ENCODE results near the gene MED14. TPM values are rescaled to one million over a fixed set of nuclear protein-coding genes. Genes with fewer than 3 reads are reported as not detected.
A peak's percentile ranks its signal among the peaks of the same experiment; 100 is the strongest.

Gene MED14
- total RNA-seq, 1 experiment from 2014 or later = 46.8 TPM

DNA sequence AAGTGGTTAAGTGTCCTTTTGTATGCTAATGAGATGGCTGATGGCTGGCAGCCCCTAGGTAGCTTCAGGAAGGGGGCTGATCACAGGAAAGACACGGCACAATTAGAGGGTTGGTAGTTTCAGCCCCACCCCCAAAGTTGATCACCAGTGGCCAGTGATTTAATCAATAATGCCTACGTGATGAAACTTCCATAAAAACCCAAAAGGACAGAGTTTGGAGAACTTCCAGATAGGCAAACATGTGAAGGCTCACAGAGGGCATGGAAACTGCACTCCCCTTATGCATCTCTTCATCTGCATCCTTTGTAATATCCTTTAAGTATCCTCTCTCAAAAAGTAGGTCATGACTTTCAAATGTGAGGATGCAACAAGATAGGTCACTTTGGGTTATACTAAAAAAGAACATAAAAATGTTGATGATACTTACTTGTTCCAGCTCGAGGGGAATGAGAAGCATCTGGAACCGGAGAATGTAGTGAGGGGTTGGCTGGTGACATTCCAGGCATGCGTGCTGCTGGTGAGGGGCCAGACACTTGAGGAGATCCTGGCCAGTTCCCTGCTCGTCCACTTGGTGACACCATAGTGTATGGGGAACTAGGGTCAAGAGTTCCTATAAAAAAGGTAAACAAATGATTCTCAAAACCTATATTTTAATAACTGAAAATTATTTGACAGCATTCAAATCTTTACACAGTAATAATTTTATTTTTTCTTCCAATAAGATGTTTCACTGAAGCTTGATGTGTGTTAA is 71.3 kb downstream of the MED14 start:
- DNase-seq (ENCODE audit: low read depth) = no peak

- no peak for DNase-seq (ENCODE audit: low read depth)
Measured at GRCh38 chrX:40663078-40663740, 72.1 kb downstream of the MED14 start.

DNA sequence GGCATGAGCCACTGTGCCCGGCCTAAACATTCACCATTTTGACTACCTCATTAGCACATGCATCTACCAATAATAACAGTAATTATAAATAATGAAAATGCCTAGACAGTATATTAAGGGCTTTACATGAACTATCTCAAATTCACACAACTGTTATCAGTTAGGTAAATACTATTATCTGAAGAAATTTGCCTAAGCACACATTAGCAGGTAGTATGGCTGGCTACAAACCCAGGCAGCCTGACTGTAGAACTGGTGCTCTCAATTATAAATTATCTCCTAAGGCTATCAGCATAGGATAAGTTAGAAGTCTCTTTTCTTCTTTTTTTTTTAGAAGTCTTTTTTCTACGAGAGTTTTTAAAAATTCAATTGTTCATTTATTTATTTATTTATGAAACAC is 73.9 kb downstream of the MED14 start:
- DNase-seq (ENCODE audit: low read depth) = no peak

GRCh38 chrX:40660381-40660780 is 75.0 kb downstream of the MED14 start:
- no peak for DNase-seq (ENCODE audit: low read depth)

GRCh38 chrX:40653535-40653934 is 81.8 kb downstream of the MED14 start:
- no peak for DNase-seq (ENCODE audit: low read depth)

- no peak for DNase-seq (ENCODE audit: low read depth)
Measured at GRCh38 chrX:40652664-40653063, 82.7 kb downstream of the MED14 start.

DNA sequence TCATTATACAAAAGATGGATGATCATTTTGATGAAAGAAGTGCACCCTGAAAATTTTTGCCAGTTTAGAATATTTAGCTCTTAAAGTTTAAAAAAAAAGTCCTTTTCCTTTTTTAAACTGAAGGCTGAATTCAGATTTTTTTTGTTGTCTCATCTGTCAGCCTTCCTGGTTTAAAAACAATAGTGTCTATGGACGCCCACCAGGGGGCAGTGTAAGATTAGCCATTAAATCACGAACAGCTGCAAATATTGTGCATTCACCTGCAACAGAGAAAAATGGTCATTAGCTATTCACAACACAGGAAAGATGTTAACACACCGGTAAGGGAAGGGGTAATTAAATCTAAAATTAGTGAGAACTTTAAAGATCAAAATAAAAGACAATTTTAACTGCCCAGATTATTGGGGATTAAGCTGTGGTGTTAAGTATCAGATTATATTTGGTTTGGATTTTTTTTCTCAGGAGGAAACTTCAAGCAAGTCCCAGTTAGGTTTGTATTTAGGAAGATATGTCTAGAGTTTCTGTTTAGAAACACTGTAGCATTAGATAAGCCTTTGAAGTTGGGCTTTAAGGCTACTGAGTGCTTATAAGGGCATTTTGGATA is 83.6 kb downstream of the MED14 start:
- peak; percentile 66 for DNase-seq (ENCODE audit: low read depth)

- DNase-seq (ENCODE audit: low read depth) = peak; percentile 86
Measured at GRCh38 chrX:40647307-40648197, 87.8 kb downstream of the MED14 start, which contains the start of gene CXorf38. Gene CXorf38 (minus strand): TSS chrX:40647561. CDS start chrX:40647520, 41 bp downstream.

DNA sequence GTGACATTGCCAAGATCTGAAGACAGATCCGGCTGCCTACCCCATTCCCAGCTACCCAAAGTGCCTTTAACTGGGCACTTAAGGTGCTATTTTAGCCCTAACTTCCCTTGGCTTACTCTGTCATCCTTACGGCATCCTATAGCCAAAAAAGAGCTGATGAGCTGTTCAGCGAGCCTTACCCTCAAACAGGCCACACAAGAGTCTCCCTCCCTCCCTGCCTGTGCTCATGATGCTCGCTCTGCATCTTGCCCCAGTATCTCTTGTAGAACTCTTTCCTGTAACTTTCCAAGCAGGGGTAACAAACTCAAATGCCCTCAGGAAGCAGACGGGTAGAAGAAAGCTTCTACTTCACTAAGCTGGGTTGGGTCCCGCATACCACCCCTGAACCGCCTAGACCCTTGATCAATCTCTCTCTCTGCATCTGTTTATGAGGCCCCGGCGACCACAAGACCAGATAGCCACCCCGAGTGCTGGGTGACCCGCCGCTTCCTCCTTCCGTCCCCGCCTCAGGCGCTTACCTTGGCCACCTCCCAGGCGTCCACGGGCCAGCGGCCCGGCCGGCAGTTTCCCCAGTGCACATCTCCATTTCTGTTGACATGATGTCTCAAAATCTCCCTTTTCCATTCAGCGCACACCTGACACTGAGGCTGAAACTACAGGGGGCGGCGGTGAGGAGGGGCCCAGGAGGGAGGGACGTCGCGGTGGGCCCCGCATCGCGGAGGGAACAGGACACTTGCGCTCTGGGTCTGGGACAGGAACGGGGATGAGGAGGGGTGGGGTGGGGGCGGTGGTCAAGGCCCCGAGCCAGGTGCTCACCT is 88.6 kb downstream of the MED14 start:
- DNase-seq (ENCODE audit: low read depth) = peak; percentile 62

GRCh38 chrX:40644821-40645358 is 90.5 kb downstream of the MED14 start:
- DNase-seq (ENCODE audit: low read depth) = peak; percentile 88

- no peak for DNase-seq (ENCODE audit: low read depth)
Measured at GRCh38 chrX:40644176-40644575, 91.2 kb downstream of the MED14 start.

DNA sequence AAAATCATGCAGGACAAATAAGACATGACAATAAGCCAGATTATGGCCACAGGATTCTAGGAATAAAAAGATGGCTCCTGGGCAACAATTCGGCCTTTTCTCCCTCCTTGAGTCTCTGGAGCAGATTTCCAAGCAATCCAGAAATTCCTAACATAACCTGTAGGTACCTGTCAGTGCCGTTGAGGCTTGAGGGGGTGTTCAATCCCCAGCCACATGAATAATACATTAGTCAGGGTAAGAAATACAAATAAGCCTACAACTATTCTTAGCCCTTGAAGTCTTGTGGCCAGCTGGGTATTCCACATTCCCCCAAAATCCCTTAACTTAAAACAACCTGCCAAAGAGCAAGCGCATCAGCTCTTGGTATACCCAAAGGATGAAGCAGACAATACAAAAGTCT is 97.7 kb downstream of the MED14 start:
- DNase-seq (ENCODE audit: low read depth) = no peak

DNA sequence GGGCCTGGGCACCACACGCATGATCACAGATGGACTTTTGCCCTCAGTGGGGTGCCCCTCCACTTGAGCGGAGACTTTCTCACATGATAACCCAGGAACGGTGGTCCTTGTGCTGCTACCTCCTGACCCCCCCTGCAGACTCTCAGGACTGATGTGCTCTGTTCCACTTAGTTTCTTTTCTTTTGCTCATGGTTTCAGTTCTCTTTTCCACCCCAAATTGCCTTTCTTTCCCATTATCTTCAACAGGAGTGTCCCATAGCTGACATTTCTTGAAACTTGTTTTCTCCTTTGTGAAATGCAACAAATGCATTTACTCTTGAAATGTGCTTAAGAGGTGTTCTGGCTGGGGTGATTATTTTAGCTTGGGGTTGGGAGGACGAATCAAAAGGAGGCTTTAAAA is 103.1 kb downstream of the MED14 start:
- DNase-seq (ENCODE audit: low read depth) = no peak

DNA sequence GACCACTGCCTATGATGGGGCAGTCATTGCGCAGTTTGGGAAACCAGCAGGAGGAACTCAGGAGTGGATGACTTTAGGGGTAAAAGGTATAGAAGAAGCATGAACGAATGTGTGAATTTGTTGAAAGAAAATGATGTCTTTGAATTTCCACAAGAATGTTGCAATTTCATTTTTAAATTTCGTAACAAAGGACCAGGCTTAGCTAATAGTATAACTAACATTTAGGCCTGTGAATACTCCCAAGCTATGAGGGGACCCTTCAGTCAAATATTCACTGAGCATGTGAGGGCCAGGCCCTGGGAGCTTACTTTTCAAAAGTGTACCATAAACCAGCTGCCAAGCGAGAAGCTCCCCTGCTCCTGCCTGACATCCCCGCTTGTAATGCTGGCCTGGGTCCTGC is 106.8 kb downstream of the MED14 start:
- no peak for DNase-seq (ENCODE audit: low read depth)

GRCh38 chrX:40625294-40625693 is 110.0 kb downstream of the MED14 start:
- DNase-seq (ENCODE audit: low read depth) = no peak

- no peak for DNase-seq (ENCODE audit: low read depth)
Measured at GRCh38 chrX:40623665-40624064, 111.7 kb downstream of the MED14 start.

GRCh38 chrX:40623139-40623536 is 112.2 kb downstream of the MED14 start, which contains the start of gene MPC1L:
Gene MPC1L (plus strand): TSS chrX:40623428. CDS start chrX:40623566, 138 bp downstream.
- DNase-seq (ENCODE audit: low read depth) = no peak

GRCh38 chrX:40622479-40623138 is 112.7 kb downstream of the MED14 start:
- DNase-seq (ENCODE audit: low read depth) = no peak

- DNase-seq (ENCODE audit: low read depth) = peak; percentile 25
Measured at GRCh38 chrX:40617566-40617965, 117.8 kb downstream of the MED14 start.

DNA sequence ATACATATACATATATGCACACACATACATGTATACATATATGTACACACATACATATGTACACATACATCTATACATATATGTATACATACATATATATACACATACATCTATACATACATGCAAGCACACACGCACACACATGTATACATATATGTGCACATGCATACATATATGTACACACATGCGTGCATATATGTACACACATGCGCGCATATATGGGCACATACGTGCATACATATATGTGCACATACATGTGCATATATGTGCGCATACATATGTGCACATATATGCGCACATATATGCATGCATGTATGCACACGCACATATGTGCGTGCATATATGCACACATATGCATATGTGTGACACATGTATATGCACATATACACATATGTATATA is 119.4 kb downstream of the MED14 start:
- DNase-seq (ENCODE audit: low read depth) = no peak
